ENCODE results near the gene PDSS2.
"Not testable (repeated sequence)": the region's sequence is repeated elsewhere in the genome, so short reads cannot be mapped to it uniquely, and the experiment has no call there.

PDSS2 gene

GRCh38 chr6:107144666-107145065 is 314.7 kb downstream of the PDSS2 start:
- no peak for DNase-seq

DNA sequence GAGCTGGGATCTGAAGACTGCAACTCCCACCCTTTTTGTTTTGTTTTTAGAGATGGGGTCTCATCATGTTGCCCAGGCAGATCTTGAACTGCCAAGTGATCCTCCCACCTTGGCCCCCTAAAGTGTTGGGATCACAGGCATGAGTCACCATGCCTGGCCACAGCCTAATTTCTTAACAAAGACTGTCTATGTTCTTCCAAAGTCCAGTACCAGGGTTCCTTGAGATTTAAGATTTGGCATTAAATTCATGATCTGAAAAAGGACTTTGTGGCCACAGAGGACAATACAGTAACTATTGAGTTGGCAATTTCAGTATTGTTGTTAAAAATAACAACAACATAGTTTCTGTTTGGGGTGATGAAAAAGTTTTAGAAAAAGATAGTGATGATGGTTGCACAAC is 315.4 kb downstream of the PDSS2 start:
- no peak for DNase-seq

DNA sequence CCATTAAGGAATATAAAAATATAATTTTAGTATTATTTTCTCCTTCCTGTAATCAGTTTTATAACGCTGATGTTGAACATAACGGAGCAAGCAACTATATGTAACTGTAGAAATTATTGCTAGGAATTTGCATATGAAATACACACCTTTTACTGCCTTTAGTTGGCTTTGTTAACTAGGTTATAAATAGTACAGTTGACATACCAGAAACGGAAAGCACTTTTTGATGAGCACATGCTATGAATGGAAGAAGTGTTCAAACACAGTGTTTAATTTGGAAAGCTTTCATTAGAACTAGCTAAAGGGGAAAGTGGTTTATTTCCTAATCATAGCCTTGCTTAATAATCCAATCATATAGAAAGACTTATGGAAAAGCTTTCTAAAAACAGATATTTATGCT is 318.8 kb downstream of the PDSS2 start:
- no peak for DNase-seq

- DNase-seq, result not testable (repeated sequence)
Observed at GRCh38 chr6:107136324-107136723, 323.0 kb downstream of the PDSS2 start.

GRCh38 chr6:107135048-107135680 is 324.2 kb downstream of the PDSS2 start:
- DNase-seq, result not testable (repeated sequence)

DNA sequence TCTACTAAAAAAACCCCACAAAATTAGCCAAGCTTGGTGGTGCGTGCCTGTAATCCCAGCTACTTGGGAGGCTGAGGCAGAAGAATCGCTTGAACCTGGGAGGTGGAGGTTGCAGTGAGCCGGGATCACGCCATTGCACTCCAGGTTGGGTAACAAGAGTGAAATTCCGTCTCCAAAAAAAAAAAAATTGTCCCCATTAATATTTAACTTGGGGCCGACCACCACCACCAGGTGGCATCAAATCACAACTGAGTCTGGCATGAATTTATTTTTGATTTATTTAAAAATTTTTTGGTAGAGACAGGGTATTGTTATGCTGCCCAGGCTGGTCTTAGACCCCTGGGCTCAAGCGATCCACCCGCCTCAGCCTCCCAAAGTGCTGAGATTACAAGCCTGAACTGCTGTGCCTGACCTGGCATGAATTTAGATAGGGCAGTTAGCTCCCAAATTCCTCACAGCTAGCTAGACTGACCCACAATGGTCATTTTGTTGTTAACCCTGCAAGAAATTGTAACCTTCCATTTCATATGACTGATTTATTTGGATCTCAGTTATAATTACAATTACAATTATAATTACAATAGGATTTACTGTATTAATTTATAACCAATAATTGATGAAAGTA is 326.9 kb downstream of the PDSS2 start:
- peak; percentile 59 for DNase-seq

- peak; percentile 49 for DNase-seq
Observed at GRCh38 chr6:107129370-107129925, 329.9 kb downstream of the PDSS2 start.

- DNase-seq, result no peak
Observed at GRCh38 chr6:107128577-107128976, 330.8 kb downstream of the PDSS2 start.

DNA sequence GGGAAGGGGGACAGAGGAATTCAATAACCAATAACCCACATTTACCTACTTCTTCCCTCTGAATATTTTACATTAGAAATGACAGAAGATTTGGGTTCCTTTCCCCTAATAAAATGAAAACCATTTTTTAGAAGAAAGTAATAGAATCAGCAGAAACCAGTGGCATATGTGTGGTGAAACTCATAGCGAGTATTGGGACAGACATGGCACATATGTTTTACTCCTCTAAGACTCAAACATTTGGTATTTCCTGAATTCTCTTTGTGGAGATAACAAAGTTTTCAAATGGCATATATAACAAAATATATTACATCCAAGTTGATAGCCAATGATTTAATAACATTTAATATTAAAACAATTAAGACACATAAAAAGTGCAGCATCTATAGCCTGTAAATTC is 331.2 kb downstream of the PDSS2 start:
- DNase-seq, result no peak

GRCh38 chr6:107125771-107126170 is 333.6 kb downstream of the PDSS2 start:
- DNase-seq, result no peak

- peak; percentile 62 for DNase-seq
Observed at GRCh38 chr6:107124934-107125348, 334.4 kb downstream of the PDSS2 start.

DNA sequence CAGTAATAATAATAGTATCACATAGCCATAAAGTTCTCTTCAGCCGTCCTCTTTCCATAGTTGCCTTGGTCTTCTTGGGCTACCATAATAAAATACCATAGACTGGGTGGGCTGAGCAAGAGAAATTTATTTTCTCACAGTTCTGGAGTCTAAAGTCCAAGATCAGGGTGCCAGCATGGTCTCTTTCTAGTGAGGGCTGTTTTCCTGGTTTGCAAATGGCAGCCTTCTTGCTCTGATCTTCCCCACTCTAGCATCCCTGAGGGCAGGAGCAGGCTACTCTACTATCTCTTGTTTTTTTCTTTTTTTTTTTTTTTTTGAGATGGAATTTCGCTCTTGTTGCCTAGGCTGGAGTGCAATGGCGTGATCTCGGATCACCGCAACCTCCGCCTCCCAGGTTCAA is 335.9 kb downstream of the PDSS2 start:
- no peak for DNase-seq

GRCh38 chr6:107122748-107123147 is 336.6 kb downstream of the PDSS2 start:
- no peak for DNase-seq

DNA sequence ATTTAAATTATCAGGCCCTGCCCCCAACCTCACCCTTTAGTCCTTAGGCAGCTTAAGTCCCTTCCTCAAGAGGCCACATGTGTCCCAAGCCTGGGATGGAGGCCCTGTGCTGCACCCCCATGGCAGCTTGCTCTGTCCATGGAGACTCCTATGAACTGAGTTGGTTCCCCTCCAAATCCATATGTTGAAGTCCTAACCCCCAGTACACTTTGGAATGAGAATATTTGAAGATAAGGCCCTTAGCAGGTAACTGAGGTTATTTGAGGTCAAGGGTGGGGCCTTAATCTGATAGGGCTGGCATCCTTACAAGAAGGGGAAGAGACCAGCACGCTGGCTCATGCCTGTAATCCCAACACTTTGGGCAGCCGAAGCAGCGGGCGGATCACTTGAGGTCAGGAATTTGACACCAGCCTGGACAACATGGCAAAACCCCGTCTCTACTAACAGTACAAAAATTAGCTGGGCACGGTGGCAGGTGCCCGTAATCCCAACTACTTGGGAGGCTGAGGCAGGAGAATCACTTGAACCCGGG is 337.3 kb downstream of the PDSS2 start:
- DNase-seq, result no peak

GRCh38 chr6:107121266-107121665 is 338.1 kb downstream of the PDSS2 start:
- no peak for DNase-seq

GRCh38 chr6:107120404-107120803 is 339.0 kb downstream of the PDSS2 start:
- DNase-seq, result no peak

GRCh38 chr6:107118976-107119375 is 340.4 kb downstream of the PDSS2 start:
- peak; percentile 92 for DNase-seq

DNA sequence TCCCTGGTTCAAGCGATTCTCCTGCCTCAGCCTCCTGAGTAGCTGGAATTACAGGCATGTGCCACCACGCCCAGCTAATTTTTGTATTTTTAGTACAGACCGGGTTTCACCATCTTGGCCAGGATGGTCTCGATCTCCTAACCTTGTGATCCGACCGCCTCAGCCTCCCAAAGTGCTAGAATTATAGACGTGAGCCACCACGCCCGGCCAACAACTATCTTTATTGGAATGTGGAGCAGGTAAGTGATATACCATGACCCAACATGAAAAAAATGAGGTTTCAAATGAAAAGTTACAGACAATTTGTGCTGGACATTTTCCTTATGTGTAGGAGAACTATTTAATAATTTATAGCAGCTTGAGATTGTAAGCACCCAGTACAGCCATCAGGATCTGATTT is 340.8 kb downstream of the PDSS2 start:
- DNase-seq, result not testable (repeated sequence)

GRCh38 chr6:107116931-107117330 is 342.4 kb downstream of the PDSS2 start:
- DNase-seq, result no peak

GRCh38 chr6:107116328-107116892 is 343.0 kb downstream of the PDSS2 start:
- peak; percentile 90 for DNase-seq

DNA sequence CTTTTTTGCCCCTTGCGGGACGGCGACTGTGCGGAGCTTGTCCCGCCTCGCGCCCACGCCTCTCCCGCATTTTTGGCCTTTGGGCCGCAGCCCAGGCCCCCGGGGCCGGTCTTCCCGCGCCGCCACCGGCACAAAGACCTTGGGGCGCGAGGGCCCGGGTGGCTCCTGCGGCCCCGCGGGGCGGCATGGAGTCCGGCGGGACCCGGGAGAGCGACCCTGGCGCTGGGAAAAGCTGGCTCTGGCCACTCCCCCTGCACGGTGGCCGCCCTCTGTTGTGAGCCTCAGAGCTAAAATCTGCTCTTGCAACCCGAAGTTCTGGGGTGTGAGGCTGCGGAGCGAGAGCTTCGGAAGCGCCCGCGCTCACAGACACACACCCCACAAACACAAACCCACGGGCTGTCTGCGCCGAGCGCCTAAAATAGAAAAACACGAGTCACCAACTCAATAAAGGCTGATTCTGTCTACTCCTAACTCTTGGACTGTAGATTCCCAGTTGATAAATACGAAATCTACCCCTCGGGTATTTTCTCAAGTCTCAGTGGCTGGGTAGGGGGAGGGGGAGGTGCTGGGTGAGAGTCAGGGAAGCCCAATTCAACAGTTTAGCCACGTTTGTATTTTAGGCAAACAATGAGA is 343.6 kb downstream of the PDSS2 start:
- peak; percentile 93 for DNase-seq

DNA sequence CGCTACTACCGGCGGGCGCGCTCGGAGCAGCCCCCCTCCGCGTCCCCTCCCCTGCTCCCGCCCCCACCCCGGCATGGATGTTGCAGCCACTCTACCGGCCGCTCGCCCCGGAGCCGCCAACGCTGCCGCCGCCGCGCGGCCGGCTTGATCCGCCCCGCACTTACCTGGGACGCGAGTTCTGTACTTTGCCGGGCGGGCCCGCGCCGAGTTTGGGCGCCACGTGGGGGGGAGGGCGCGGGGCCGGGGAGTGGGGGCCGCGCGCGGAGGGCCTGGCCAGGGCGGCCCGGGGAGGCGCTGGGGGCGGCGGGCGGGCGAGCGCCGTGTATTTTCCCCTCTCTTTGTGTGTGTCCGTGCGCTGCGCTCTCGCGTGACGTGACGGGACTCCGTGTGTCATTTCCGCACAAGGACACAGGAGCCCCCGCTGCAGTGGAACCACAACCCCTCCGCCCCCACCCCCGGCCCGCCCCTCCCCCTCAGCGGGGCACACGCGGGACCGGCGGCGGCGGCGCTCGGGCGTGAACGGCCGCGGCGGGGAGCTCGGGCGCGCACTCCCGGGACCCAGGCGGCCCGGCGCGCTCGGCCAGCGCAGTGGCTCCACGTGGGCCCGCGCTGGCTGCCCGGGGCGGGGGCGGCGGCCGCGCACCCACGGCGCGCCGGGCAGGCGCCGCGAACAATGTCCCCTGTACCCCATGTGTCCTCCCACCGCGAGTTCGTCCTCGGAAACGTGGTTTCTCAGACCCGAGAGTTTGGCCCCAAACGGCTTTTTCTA is 344.3 kb downstream of the PDSS2 start, which contains the start of gene BEND3:
TSS of gene BEND3 (minus strand) at position 590 of the 769 bp plus-strand sequence. CDS start 16,230 bp downstream, outside the sequence.
- peak; percentile 89 for DNase-seq

Measured in NCI-H69 (cell line).